Brain microvascular endothelial cell (primary cell): ENCODE measurements around the gene PARD6A.
"Not testable (repeated sequence)": the region's sequence is repeated elsewhere in the genome, so short reads cannot be mapped to it uniquely, and the experiment has no call there.

Experiments used
- DNase-seq: peaks from one replicate; pipeline ENCODE4 v3.0.0-alpha.2; 2020
- H3K27ac ChIP-seq: fragments of 250-450 bp; sonication (Bioruptor Pico); 2 replicates; pipeline ENCODE4 v1.5.1; 2020; ENCODE audit warnings: mild to moderate bottlenecking, moderate library complexity
- H3K27me3 ChIP-seq: fragments of 250-450 bp; sonication (Bioruptor Pico); replicated peaks from 2 replicates; pipeline ENCODE4 v1.5.1; 2020; ENCODE audit warnings: mild to moderate bottlenecking
- H3K36me3 ChIP-seq: fragments of 250-450 bp; sonication (Bioruptor Pico); replicated peaks from 2 replicates; pipeline ENCODE4 v1.5.1; 2020; ENCODE audit warnings: mild to moderate bottlenecking
- H3K4me3 ChIP-seq: 2 replicates; pipeline ENCODE4 v1.5.1; 2011; ENCODE audit warnings: low read depth, mild to moderate bottlenecking, control low read depth, low read length, moderate library complexity
- in situ Hi-C: cut with HindIII; loops from 2 replicates; pipeline ENCODE4 v1.10.0; 2017; ENCODE audit warnings: low sequenced_read_pairs, low pct_ligation_motif_present
- TF ChIP-seq, protein P1 (sequence below): IDR thresholded peaks from 2 replicates; pipeline ENCODE4 v1.5.1; 2011; ENCODE audit warnings: low read depth, mild to moderate bottlenecking, moderate library complexity, low read length, control low read depth, inconsistent platforms; ENCODE audit errors: missing control alignments

The PARD6A gene

DNA sequence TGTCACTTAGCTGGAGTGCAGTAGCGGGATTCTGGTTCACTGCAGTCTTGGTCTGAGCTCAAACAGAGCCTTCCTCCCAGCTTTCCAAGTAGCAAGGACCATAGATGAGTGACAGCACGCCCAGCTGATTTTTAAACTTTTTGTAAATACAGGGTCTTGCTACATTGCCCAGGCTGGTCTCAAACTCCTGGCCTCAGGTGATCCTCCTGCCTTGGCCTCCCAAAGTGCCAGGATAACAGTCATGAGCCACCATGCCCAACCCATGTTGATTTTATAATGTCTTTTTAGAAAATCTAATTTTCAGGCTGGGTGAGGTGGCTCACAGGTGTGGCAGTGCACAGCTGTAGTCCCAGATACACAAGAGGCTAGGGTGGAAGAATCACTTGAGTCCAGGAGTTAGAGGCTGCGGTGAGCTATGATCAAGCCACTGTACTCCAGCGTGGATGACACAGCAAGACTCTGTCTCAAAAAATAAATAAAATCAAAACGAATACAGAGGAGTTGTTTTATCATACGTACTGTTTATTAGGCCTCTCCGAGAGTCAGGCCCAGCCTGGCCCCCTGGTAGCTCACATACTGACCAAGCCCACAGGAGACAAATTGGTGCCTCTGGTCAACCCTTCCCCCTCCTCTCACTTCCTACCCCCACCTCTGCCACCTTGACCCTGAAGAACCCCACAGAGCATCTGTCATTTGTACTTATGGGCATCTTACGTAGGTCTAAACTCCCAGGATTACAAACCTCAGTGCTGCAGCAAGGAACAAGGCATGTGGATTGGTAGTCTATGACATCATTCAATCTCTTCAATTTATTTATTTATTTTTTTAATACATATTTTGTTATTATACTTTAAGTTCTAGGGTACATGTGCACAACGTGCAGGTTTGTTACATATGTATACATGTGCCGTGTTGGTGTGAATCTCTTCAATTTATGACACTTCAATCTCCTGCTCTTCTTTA lies 19.5 kb downstream of the PARD6A start:
- in situ Hi-C loops, result no loop called here
- Histone ChIP-seq H3K4me3 (no peak overlapping the region), H3K36me3 (peaks cover 21% of the 10 kb centered on the region), H3K27me3 (no peaks in the 10 kb centered on the region), H3K27ac (no peak overlapping the region)
- TF ChIP-seq, protein P1, sequence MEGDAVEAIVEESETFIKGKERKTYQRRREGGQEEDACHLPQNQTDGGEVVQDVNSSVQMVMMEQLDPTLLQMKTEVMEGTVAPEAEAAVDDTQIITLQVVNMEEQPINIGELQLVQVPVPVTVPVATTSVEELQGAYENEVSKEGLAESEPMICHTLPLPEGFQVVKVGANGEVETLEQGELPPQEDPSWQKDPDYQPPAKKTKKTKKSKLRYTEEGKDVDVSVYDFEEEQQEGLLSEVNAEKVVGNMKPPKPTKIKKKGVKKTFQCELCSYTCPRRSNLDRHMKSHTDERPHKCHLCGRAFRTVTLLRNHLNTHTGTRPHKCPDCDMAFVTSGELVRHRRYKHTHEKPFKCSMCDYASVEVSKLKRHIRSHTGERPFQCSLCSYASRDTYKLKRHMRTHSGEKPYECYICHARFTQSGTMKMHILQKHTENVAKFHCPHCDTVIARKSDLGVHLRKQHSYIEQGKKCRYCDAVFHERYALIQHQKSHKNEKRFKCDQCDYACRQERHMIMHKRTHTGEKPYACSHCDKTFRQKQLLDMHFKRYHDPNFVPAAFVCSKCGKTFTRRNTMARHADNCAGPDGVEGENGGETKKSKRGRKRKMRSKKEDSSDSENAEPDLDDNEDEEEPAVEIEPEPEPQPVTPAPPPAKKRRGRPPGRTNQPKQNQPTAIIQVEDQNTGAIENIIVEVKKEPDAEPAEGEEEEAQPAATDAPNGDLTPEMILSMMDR, result no peak
- DNase-seq, result no peak

DNA sequence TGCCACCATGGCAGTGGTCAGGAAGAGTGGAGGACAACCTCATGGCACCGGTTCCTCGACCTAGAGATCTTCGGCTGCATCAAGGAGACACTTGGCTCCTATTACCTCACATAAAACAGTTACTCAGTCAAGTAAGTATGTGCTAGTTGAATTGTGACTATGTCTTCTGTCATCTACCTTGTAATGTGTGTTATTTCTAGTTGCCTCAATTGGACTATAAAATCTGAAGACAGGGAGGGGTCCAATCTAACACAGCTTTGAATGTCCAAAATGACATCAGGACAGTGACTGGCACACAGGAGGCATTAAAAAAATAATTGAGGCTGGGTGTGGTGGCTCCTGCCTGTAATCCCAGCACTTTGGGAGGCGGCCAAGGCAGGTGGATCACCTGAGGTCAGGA lies 23.0 kb downstream of the PARD6A start:
- H3K27me3 ChIP-seq, result no peaks in the 10 kb centered on the region
- no peak overlapping the region for H3K4me3 ChIP-seq
- TF ChIP-seq, protein P1, result no peak
- peaks cover 14% of the 10 kb centered on the region for H3K36me3 ChIP-seq
- in situ Hi-C loops, result no loop called here
- H3K27ac ChIP-seq, result no peak overlapping the region
- no peak for DNase-seq

DNA sequence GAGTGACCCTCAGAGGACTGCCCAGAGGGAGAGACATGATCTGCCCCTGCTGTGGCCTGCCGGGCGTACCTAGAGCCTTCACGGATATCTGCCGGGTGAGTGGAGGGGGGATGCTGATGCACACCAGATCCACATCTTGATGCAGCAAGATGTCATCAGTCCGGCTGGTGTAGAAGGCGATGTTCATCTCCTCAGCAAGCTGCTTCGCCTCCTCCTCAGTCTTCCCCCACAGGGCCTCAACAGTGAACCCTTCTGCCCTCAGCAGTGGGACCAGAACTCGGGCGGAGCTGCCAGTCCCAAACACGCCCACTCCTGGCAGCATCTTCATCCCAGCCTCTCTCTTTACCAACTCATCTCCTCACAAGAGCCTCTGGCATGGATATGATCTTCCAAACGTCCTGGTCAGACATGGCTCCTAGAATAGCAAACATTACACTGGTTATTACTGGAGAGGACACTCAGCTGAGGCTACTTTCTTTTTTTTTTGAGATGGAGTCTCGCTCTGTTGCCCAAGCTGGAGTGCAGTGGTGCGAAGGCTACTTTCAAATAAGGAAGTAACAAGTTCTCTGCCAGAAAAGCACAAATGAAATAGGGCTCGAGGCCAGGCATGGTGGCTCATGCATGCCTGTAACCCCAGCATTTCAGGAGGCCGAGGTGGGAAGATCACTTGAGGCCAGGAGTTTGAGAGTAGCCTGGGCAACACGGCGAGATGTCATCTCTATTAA lies 24.8 kb downstream of the PARD6A start:
- Histone ChIP-seq H3K27me3 (no peaks in the 10 kb centered on the region), H3K27ac (no peak overlapping the region), H3K4me3 (no peak overlapping the region), H3K36me3 (peaks cover 8% of the 10 kb centered on the region)
- no peak for DNase-seq
- TF ChIP-seq, protein P1, result no peak
- in situ Hi-C loops, result no loop called here

DNA sequence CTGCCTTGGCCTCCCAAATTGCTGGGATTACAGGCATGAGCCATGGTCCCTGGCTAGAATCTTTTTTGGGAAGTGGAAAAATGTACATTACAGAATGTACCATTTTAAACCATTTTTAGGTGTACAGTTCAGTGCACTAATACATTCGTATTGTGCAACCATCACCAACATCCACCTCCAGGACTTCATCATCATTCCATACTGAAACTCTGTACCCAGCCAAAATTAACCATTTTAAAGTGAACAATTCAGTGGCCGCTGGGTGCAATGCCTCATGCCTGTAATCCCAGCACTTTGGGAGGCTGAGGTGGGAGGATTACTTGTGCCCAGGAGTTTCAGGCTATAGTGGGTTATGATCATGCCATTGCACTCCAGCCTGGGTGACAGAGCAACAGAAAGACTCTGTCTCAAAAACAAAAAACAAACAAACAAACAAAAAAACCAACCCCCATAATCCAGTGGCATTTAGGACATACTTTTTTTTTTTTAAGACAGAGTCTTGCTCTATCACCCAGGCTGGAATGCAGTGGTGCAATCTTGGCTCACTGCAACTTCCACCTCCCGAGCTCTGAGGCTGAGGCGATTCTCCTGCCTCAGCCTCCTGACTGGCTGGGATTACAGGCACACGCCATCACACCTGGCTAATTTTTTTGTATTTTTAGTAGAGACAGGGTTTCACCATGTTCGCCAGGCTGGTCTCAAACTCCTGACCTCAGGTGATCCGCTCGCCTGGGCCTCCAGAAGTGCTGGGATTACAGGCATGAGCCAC lies 32.9 kb downstream of the PARD6A start:
- H3K4me3 ChIP-seq, in situ Hi-C loops, H3K27ac ChIP-seq, DNase-seq, H3K36me3 ChIP-seq, H3K27me3 ChIP-seq: not testable (repeated sequence)

DNA sequence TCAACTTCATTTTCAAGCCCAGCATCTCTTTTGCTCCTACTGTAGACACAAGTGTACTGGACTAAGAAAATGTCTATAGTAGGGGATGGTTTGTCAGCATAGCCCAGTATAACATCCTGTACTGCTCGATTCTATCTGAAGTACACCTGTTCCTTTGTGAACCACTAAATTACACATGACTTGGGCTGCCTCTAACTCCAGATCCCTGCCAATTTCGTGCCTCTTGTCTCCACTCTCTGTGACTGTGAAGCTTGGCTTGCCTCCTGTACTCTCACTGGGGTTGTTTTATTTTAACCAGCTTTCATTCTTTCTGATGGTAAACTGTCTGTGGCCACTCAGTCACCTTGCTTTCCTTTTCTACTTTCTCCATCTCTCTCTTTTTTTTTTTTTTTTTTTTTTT lies 33.9 kb downstream of the PARD6A start:
- in situ Hi-C loops, result no loop called here
- no peak overlapping the region for H3K4me3 ChIP-seq
- H3K36me3 ChIP-seq, result no peaks in the 10 kb centered on the region
- DNase-seq, result no peak
- TF ChIP-seq, protein P1, result no peak
- no peaks in the 10 kb centered on the region for H3K27me3 ChIP-seq
- no peak overlapping the region for H3K27ac ChIP-seq
